Measurements from ENCODE around the gene NHP2.
A peak's percentile ranks its signal among the peaks of the same experiment; 100 is the strongest.
"Not testable (repeated sequence)": the region's sequence is repeated elsewhere in the genome, so short reads cannot be mapped to it uniquely, and the experiment has no call there.

The NHP2 gene

DNA sequence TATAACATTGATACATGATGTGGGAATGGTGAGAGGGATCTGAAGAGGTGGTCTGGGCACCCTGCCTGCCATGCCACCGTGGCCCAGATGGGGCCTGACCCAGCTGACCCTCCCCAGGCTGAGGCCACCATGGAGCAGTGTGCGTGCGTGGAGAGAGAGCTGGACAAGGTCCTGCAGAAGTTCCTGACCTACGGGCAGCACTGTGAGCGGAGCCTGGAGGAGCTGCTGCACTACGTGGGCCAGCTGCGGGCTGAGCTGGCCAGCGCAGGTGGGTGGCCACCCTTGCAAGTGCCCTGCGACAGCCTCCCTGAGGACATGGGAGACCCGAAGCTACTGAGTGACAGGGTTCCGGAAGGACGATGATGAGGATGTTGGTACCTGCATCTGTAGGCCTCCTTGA, 15.7 kb downstream of the NHP2 start:
- DNase-seq (ENCODE audit: low read depth), result no peak
- H3K4me3 ChIP-seq (ENCODE audit: control insufficient read depth, low read depth, low read length), result no peak overlapping the region
- TF ChIP-seq, protein P1, sequence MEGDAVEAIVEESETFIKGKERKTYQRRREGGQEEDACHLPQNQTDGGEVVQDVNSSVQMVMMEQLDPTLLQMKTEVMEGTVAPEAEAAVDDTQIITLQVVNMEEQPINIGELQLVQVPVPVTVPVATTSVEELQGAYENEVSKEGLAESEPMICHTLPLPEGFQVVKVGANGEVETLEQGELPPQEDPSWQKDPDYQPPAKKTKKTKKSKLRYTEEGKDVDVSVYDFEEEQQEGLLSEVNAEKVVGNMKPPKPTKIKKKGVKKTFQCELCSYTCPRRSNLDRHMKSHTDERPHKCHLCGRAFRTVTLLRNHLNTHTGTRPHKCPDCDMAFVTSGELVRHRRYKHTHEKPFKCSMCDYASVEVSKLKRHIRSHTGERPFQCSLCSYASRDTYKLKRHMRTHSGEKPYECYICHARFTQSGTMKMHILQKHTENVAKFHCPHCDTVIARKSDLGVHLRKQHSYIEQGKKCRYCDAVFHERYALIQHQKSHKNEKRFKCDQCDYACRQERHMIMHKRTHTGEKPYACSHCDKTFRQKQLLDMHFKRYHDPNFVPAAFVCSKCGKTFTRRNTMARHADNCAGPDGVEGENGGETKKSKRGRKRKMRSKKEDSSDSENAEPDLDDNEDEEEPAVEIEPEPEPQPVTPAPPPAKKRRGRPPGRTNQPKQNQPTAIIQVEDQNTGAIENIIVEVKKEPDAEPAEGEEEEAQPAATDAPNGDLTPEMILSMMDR (conservative IDR thresholded peaks at IDR 0.05; ENCODE audit: control insufficient read depth, insufficient read depth, low read depth, low read length), result no peak

DNA sequence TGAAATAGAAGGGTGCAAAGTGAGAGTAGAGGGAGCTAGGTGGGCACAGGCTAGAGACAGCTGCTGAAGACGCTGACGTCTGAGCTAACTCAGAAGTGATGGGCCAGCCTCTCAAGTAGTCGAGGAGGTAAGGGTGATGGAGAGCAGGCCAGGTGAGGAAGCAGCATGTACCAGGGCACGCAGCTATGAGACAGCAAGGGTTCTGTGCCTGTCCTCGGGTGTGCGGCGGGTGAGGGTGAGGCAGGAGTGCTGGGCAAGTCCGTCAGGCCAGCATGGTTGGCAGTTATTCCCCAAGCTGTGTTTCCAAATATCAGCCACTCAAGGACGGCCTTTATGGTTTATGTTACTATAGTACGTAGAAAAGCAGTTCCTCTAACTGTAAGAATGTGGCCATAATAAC, 16.7 kb downstream of the NHP2 start:
- H3K4me3 ChIP-seq (ENCODE audit: control insufficient read depth, low read depth, low read length), result no peak overlapping the region
- TF ChIP-seq, protein P1 (conservative IDR thresholded peaks at IDR 0.05; ENCODE audit: control insufficient read depth, insufficient read depth, low read depth, low read length), result no peak

DNA sequence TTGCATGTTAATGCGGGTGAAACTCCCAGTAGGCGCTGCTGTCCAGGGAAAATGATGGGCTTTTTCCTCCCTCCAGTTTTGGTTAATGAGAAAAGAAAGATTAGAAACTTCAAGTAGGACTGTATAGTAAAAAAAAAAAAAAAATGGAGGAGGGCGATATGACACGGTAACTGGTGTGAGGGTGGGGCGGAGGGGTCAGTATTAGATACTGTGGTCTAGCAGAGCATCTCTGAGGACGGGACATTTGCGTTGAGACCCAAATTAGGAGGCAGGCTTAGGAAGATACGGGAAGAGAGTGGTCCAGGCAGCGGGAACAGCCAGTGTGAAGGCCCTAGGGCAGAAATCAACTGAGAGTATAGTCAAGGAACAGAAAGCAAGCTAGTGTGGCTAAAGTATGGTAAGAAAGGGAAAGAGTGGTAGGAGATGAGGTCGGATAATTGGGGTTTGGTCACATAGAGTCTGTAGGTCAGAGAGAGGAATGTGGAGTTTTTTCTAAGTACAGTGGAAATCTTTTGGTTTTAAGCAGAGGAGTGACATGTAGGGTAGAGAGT, 22.2 kb downstream of the NHP2 start:
- TF ChIP-seq, protein P1 (conservative IDR thresholded peaks at IDR 0.05; ENCODE audit: control insufficient read depth, insufficient read depth, low read depth, low read length), result no peak
- DNase-seq (ENCODE audit: low read depth), result no peak
- peak overlapping the region; percentile 70 for H3K4me3 ChIP-seq (ENCODE audit: control insufficient read depth, low read depth, low read length)

More for the DNA sequence above, 16.7 kb downstream of the NHP2 start:
- no peak for DNase-seq (ENCODE audit: low read depth)

DNA sequence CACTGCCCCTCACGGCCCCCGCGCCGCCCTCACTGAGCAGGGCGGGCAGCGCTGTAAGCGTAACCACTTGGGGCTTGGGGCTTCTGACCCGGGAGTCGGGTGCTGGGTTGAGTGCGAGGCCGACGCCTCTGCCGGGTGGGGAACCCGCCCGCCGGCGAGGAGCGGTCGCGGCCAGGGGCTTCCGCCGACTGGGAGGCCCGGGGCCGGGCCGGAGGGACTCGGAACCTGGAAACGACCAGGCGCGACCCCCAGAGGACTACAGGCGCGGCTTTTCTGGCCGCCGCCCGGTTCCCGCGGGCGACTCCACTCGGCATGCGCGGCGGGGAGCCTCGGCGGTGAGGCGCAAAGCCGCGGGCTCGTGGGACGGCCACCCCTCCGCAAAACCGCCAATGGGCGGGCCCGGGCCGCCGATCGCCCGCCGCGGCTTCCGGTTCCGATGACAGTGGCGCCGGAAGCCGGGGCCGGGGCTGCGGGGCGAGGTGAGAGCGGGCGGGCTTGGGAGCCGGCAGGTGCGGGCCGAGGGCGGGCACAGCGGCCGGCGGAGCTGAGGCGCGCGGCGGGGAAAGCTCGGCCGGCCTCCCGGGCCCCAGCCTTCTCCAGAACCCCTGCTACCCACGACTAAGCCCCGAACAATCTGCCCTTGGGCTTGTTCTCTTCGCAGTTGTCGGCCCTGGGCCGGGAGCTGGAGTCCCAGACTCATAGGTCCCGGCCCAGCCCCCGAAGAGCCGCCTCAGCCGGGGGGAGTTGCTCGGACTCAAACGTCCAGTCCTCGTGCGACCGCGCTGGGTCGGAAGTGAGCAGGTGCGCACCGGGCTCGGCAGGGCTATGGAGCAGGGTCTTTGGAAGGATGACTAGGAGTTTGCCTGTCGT, 22.9 kb downstream of the NHP2 start, which contains the start of gene RMND5B:
Gene RMND5B (plus strand): TSS at position 439 of the 870 bp plus-strand sequence. CDS start 7,106 bp downstream, outside the sequence.
- TF ChIP-seq, protein P1 (conservative IDR thresholded peaks at IDR 0.05; ENCODE audit: control insufficient read depth, insufficient read depth, low read depth, low read length), result no peak
- peak within 1 kb of the TSS; percentile 70 for H3K4me3 ChIP-seq (ENCODE audit: control insufficient read depth, low read depth, low read length)
- peak; percentile 53 for DNase-seq (ENCODE audit: low read depth)

DNA sequence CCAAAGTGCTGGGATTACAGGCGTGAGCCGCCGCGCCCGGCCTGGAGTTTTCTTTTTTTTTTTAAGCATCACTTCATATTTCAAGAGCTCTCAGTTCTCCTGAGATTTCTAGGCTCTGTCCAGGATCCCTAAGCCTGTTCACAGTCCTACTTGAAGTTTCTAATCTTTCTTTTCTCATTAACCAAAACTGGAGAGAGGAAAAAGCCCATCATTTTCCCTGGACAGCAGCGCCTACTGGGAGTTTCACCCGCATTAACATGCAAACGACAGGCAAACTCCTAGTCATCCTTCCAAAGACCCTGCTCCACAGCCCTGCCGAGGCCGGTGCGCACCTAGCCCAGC, 23.5 kb downstream of the NHP2 start:
- DNase-seq (ENCODE audit: low read depth), result peak; percentile 38
- H3K4me3 ChIP-seq (ENCODE audit: control insufficient read depth, low read depth, low read length), result peak overlapping the region; percentile 54

DNA sequence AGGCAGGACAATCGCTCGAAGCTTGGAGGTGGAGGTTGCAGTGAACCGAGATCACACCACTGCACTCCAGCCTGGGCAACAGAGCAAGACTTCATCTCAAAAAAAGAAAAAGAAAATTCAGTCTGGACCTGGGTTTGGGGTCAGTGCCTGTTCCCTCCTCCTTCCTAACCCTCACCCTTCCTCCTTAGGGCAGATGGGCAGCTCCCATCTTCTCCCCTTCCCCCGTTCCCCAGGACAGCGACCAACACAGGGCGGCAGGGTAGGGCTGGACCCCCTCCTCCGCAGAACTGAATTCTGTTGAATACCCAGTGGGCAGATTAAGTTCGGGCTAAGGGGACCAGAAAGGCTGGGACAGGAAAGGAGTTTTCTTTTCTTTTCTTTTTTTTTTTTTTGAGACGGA, 24.4 kb downstream of the NHP2 start:
- H3K4me3 ChIP-seq (ENCODE audit: control insufficient read depth, low read depth, low read length), result no peak overlapping the region
- no peak for DNase-seq (ENCODE audit: low read depth)
- TF ChIP-seq, protein P1 (conservative IDR thresholded peaks at IDR 0.05; ENCODE audit: control insufficient read depth, insufficient read depth, low read depth, low read length), result no peak

DNA sequence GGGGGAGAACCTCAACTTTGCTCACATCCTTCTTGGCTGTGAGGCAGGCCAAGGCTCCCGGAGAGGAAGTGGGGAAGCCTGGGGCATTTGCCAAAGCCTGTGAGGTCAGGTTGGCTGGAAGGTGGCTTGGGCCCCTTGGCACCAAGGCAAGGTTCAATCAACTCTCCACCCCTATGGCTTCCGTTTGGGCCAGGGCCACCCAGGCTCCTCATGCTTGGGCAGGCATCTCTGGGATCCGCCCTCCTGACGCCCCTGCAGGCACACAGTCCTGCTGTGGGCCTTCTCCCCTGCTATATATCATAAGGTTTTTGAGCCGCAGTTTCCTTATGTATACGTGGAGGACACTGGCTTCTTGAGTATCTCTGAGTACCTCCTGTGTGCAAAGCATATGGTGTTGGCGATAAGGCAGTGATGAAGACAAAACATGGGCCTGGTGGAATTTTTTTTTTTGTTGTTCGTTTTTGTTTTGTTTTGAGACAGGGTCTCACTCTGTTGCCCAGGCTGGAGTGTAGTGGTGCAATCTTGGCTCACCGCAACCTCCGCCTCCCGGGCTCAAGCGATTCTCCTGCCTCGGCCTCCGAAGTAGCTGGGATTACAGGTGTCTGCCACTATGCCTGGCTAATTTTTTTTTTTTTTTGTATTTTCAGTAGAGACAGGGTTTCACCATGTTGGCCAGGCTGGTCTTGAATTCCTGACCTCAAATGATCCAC, 26.2 kb downstream of the NHP2 start:
- not testable (repeated sequence) for H3K4me3 ChIP-seq (ENCODE audit: control insufficient read depth, low read depth, low read length); DNase-seq (ENCODE audit: low read depth)

Measured in fibroblast of mammary gland (primary cell).